Mucosa of stomach (tissue), 1 donor: ENCODE results near the gene ZWILCH.

Experiments
- H3K27me3 ChIP-seq: one replicate; pipeline ENCODE4 v1.7.0; 2013; ENCODE audit warnings: mild to moderate bottlenecking, low read length; ENCODE audit not compliant: control insufficient read depth, insufficient read depth
- H3K36me3 ChIP-seq: one replicate; pipeline ENCODE4 v1.7.0; 2013; ENCODE audit warnings: low read length; ENCODE audit not compliant: control insufficient read depth, insufficient read depth
- H3K4me1 ChIP-seq: one replicate; pipeline ENCODE4 v1.7.0; 2013; ENCODE audit warnings: mild to moderate bottlenecking, low read length; ENCODE audit not compliant: control insufficient read depth, insufficient read depth
- H3K4me3 ChIP-seq: one replicate; pipeline ENCODE4 v1.7.0; 2013; ENCODE audit warnings: low read length
- H3K9ac ChIP-seq: one replicate; pipeline ENCODE4 v1.7.0; 2013; ENCODE audit warnings: mild to moderate bottlenecking, low read length, moderate library complexity
- H3K9me3 ChIP-seq: one replicate; pipeline ENCODE4 v1.7.0; 2013; ENCODE audit warnings: mild to moderate bottlenecking, low read length, moderate library complexity; ENCODE audit not compliant: control insufficient read depth
- donor health status: Pancreatic carcinoma.

The ZWILCH gene

GRCh38 chr15:66591322-66591862, 86.3 kb downstream of the ZWILCH start:
- H3K4me1 ChIP-seq: peaks cover 20% of the 10 kb centered on the region
- H3K4me3 ChIP-seq: no peak overlapping the region
- H3K27me3 ChIP-seq: peaks cover under 1% of the 10 kb centered on the region
- no peaks in the 10 kb centered on the region for H3K36me3 ChIP-seq
- no peaks in the 10 kb centered on the region for H3K9me3 ChIP-seq
- H3K9ac ChIP-seq: no peak overlapping the region

DNA sequence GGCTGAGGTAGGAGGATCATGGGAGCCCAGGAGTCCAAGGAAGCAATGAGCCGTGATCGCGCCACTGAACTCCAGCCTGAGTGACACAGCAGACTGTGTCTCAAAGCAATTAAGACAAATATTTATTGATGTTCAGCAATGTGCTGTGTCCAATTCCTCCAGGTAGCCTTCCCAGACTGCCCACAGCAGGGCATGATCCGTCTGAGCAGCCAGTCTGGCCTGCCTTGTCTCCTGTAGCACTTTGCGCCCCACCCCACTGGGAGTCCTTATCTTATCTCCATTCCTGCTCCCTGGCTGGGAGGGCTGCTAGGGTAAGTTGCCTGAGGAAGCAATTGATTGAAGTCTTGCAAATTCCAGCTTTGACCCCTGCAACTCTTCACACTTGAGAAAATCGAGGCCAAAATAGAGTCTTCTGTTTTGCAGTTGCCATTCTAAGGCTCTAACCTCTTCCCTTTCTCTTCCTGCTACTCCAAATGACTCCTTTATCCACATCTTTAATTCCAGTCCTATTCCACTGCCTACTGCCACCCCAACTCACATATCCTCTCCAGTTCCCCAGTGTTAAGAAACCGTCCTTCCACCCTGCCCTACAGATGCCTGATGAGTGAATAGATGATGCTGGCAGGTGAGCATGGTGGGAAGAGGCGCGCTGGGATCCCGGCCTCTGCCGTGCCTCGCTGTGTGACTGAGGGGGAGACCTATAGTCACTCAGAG, 87.5 kb downstream of the ZWILCH start:
- Histone ChIP-seq H3K9me3 (no peaks in the 10 kb centered on the region), H3K27me3 (no peaks in the 10 kb centered on the region), H3K4me3 (no peak overlapping the region), H3K4me1 (peaks cover 20% of the 10 kb centered on the region), H3K9ac (no peak overlapping the region), H3K36me3 (no peaks in the 10 kb centered on the region)

DNA sequence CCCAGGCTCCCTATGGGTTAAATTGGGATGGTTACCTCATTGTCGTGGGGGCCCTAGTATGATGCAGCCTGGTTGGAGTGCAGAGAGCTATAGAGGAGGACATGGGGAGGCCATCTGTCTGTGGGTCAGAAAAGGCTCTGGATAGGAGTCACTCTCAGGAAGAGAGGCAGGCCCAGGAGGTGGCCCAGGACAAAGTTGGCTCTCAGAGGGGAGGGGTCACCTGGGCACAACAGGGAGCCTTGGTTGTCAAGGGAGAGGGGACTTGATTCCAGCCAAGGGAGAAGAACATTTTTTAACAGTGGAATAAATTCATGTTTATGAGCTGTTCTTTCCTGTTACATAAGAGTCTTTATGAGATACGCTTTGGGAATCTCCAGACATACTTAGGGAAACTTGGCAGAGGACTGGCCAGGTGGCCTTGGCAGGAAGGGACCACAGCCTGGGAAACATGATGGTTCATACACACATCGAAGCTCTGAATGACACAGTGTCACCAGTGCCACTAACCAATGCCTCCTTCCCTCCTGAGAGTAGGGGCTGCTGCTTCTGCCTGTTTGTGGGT, 88.2 kb downstream of the ZWILCH start:
- Histone ChIP-seq H3K4me1 (peaks cover 20% of the 10 kb centered on the region), H3K9me3 (no peaks in the 10 kb centered on the region), H3K36me3 (no peaks in the 10 kb centered on the region), H3K9ac (no peak overlapping the region), H3K27me3 (no peaks in the 10 kb centered on the region), H3K4me3 (no peak overlapping the region)

DNA sequence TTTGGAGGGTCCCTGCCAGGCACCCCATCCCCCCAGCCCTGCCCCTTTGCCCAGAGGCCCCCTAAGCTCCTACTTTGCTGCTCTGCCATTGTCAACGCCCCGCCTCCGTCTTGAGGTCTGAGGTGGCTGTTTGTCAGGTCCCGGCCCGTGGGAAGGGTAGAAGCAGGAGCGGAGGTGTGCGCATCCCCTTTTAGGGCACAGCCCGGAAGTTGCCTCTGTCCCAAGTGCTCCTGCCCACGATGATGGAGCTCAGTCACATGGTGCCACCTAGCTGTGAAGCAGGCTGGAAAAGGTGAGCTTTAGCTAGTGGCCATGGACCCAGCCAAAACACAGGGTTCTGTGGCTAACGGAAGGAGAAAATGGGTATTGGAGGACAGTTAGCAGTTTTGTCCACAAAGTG, 89.2 kb downstream of the ZWILCH start:
- Histone ChIP-seq H3K9ac (no peak overlapping the region), H3K27me3 (no peaks in the 10 kb centered on the region), H3K4me1 (peaks cover 20% of the 10 kb centered on the region), H3K4me3 (no peak overlapping the region), H3K36me3 (no peaks in the 10 kb centered on the region), H3K9me3 (no peaks in the 10 kb centered on the region)

GRCh38 chr15:66594836-66595235, 89.7 kb downstream of the ZWILCH start:
- H3K9ac ChIP-seq: no peak overlapping the region
- H3K9me3 ChIP-seq: no peaks in the 10 kb centered on the region
- peaks cover 20% of the 10 kb centered on the region for H3K4me1 ChIP-seq
- H3K4me3 ChIP-seq: no peak overlapping the region
- H3K36me3 ChIP-seq: no peaks in the 10 kb centered on the region
- peaks cover under 1% of the 10 kb centered on the region for H3K27me3 ChIP-seq

GRCh38 chr15:66595332-66595731, 90.2 kb downstream of the ZWILCH start:
- H3K9ac ChIP-seq: no peak overlapping the region
- no peaks in the 10 kb centered on the region for H3K36me3 ChIP-seq
- no peaks in the 10 kb centered on the region for H3K9me3 ChIP-seq
- peaks cover 20% of the 10 kb centered on the region for H3K4me1 ChIP-seq
- no peak overlapping the region for H3K4me3 ChIP-seq
- H3K27me3 ChIP-seq: peaks cover 3% of the 10 kb centered on the region

DNA sequence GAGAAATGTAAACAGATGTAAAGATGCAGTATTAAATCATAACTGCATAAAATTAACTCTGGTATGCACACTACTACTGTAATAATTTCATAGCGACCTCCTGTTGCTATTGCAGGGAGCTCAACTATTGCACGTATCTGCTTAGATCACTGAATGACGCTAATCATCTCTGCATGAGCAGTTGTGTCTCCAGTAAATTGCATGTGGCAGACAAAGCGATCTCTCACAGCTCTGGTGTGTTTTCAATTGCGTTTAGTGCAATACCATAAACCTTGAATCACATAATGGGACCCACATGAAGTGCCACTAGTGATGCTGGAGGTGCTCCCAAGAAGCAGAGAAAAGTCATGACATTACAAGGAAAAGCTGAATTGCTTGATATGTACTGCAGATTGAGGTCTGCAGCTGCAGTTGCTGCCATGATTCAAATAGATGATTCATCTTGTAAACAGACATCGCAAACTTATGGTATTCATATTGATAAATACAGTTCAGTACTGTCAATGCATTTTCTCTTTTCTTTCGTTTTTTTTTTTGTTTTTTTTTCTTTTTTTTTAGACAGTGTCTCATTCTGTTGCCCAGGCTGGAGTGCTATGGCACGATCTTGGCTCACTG, 90.9 kb downstream of the ZWILCH start:
- no peaks in the 10 kb centered on the region for H3K9me3 ChIP-seq
- no peak overlapping the region for H3K4me3 ChIP-seq
- peaks cover 3% of the 10 kb centered on the region for H3K27me3 ChIP-seq
- H3K9ac ChIP-seq: no peak overlapping the region
- peaks cover 17% of the 10 kb centered on the region for H3K4me1 ChIP-seq
- H3K36me3 ChIP-seq: no peaks in the 10 kb centered on the region

GRCh38 chr15:66598095-66598815, 93.1 kb downstream of the ZWILCH start:
- Histone ChIP-seq H3K27me3 (peaks cover 3% of the 10 kb centered on the region), H3K36me3 (no peaks in the 10 kb centered on the region), H3K9ac (no peak overlapping the region), H3K9me3 (no peaks in the 10 kb centered on the region), H3K4me1 (no peaks in the 10 kb centered on the region), H3K4me3 (no peak overlapping the region)
